ENCODE measurements around the gene KCNQ5.
A peak's percentile ranks its signal among the peaks of the same experiment; 100 is the strongest.

The KCNQ5 gene

DNA sequence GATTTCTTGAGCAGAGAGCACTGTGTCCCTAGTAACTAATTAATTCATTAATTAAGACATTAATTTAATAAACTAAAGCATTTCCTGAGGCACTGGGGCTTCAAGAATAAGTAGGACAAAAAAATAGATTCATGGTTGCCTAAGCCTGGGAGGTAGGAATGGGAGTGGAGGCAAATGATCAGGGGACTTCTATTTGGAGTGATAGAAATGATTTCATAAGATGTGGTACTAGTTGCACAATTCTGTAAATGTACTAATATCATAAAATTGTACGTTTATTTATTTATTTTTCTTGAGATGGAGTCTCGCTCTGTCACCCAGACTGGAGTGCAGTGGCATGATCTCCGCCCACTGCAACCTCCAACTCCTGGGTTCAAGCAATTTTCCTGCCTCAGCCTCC is 316.2 kb downstream of the KCNQ5 start:
- H3K4me3 Mint-ChIP-seq: no peak overlapping the region
- no peaks in the 10 kb centered on the region for H3K27me3 Mint-ChIP-seq
- no peaks in the 10 kb centered on the region for H3K9me3 Mint-ChIP-seq
- H3K36me3 Mint-ChIP-seq: peaks cover 4 to 6% of the 10 kb centered on the region in 2 donors
- H3K4me1 Mint-ChIP-seq: peaks cover 2 to 6% of the 10 kb centered on the region in 2 donors
- ATAC-seq (replicated peaks) (no peak), DNase-seq (no peak)
- H3K27ac Mint-ChIP-seq: no peak overlapping the region

DNA sequence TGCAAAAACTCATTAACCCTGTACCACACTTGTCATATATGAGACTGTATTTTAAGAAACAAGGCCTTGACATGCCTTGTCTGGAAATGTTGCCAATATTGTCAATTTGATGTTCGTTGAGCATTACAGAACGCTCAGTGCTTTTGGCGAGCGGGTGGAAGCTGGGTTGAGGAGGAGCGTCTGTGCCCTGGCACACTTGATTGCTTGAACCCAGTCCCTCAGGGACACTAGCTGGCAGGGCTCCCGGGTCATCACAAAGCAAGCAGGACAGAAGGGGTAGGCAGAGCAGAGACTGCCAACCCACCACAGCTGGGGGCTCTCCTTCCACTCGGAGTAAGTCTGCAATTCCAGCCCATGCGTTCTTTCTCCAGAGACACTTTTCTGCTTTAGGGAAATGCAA is 317.1 kb downstream of the KCNQ5 start:
- H3K36me3 Mint-ChIP-seq: peaks cover 4 to 6% of the 10 kb centered on the region in 2 donors
- H3K4me1 Mint-ChIP-seq: peaks cover 2 to 6% of the 10 kb centered on the region in 2 donors
- no peak for DNase-seq
- H3K27me3 Mint-ChIP-seq: no peaks in the 10 kb centered on the region
- no peaks in the 10 kb centered on the region for H3K9me3 Mint-ChIP-seq
- no peak for ATAC-seq (replicated peaks)
- H3K4me3 Mint-ChIP-seq: no peak overlapping the region
- no peak overlapping the region for H3K27ac Mint-ChIP-seq

DNA sequence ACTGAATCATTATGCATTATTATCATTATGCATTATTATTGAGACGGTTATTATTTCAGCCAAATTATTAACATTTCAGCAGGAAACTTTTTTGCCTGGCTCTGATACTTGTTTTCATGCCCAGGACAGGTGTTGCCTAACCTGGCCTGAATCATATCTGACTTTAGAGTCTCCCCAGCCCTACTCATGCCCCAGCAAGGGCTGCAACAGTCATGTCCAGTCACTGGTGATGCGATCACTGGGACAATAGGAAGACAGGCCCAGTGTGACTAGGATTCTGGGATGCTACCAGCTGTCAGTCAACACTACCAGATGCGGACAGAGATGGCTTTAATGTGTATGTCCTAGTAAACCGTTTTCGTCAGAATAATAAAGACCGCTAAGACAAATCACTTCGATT is 318.4 kb downstream of the KCNQ5 start:
- Mint-ChIP-seq H3K36me3 (peaks cover 4 to 6% of the 10 kb centered on the region in 2 donors), H3K27me3 (no peaks in the 10 kb centered on the region), H3K9me3 (no peaks in the 10 kb centered on the region), H3K4me3 (no peak overlapping the region), H3K27ac (no peak overlapping the region), H3K4me1 (peaks cover 0 to 6% of the 10 kb centered on the region in 2 donors)
- ATAC-seq (replicated peaks) (no peak), DNase-seq (no peak)

DNA sequence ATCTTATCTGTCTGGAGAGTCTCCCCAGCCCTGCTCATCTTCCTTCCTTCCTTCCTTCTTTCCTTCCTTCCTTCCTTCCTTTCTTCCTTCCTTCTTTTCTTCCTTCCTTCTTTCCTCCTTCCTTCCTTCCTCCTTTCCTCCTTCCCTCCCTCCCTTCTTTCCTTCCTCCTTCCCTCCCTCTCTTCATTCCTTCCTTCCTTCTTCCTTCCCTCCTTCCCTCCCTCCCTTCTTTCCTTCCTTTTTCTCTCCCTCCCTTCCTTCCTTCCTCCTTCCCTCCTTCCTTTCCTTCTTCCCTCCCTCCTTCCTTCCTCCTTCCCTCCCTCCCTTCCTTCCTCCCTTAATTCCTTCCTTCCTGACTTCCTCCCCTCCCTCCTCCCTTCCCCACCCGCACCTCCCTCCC is 319.4 kb downstream of the KCNQ5 start:
- no peak overlapping the region for H3K27ac Mint-ChIP-seq

DNA sequence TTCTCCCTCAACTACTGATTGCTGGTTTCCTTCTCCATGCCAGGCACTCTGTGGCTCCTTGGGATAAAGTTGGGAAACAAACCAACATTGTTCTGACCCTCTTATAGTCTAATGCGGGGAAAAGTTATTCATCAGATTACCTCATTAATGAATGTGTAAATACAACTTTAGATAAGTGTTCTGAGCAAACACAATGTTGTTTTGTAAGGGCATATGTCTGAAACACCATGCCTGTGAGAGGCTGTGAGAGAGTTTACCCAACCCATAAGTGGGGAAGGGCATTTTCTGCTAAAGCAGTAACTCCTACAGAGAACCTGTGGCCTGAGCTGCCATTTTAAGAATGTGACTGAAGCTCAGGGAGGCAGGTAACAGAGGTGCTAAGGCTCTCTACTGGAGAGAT is 319.9 kb downstream of the KCNQ5 start:
- H3K4me1 Mint-ChIP-seq: no peaks in the 10 kb centered on the region
- H3K27me3 Mint-ChIP-seq: no peaks in the 10 kb centered on the region
- H3K27ac Mint-ChIP-seq: no peak overlapping the region

More for the DNA sequence above, 319.4 kb downstream of the KCNQ5 start:
- H3K4me1 Mint-ChIP-seq: no peaks in the 10 kb centered on the region
- DNase-seq (no peak), ATAC-seq (replicated peaks) (no peak)
- no peaks in the 10 kb centered on the region for H3K9me3 Mint-ChIP-seq
- peaks cover 0 to 4% of the 10 kb centered on the region in 2 donors for H3K36me3 Mint-ChIP-seq
- no peak overlapping the region for H3K4me3 Mint-ChIP-seq
- no peaks in the 10 kb centered on the region for H3K27me3 Mint-ChIP-seq

DNA sequence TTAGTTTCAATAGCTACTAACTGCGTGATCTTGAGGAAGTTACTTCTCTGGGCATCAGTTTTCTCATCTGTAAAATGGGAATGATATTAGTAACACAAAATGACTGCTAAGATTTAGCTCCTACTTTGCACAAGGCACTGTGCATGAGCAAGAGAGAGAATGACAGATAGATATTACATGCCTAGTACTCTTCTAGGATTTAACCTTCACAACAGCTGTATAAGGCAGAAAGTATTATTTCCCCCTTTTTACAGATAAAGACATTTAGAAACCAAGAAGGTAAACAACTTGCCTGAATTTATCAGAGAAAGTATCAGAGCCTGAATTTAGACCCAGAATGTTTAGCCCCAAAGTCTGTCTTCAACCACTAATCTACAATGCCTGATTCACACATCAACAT is 321.8 kb downstream of the KCNQ5 start:
- H3K4me3 Mint-ChIP-seq: no peak overlapping the region
- DNase-seq (no peak), ATAC-seq (replicated peaks) (no peak)
- no peaks in the 10 kb centered on the region for H3K4me1 Mint-ChIP-seq
- no peak overlapping the region for H3K27ac Mint-ChIP-seq
- H3K9me3 Mint-ChIP-seq: no peaks in the 10 kb centered on the region
- H3K36me3 Mint-ChIP-seq: peaks cover 0 to 4% of the 10 kb centered on the region in 2 donors
- H3K27me3 Mint-ChIP-seq: no peaks in the 10 kb centered on the region

More for the DNA sequence above, 319.9 kb downstream of the KCNQ5 start:
- Mint-ChIP-seq H3K36me3 (peaks cover 0 to 4% of the 10 kb centered on the region in 2 donors), H3K9me3 (no peaks in the 10 kb centered on the region), H3K4me3 (no peak overlapping the region)
- DNase-seq (no peak), ATAC-seq (replicated peaks) (no peak)

DNA sequence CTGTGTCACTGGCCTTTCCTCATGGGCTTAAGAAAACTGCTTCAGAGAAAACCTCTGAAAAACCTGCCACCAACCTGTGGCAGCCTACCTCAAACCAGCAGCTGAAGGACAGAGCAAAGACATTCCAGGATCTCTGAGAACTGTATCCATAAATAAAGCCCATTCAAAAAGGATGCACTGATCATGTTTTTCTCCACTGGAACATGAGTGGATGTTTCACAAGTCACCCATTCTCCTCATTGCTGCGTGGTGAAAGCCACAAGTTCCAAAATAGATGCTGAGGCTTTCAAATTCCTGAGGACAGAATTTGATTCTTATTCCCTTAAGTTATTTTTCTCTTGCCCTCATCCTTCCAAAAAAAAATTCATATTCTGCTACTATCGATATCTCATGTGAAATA is 322.8 kb downstream of the KCNQ5 start:
- no peaks in the 10 kb centered on the region for H3K4me1 Mint-ChIP-seq
- H3K9me3 Mint-ChIP-seq: no peaks in the 10 kb centered on the region
- ATAC-seq (replicated peaks) (no peak), DNase-seq (no peak)
- no peak overlapping the region for H3K4me3 Mint-ChIP-seq
- no peaks in the 10 kb centered on the region for H3K36me3 Mint-ChIP-seq
- no peaks in the 10 kb centered on the region for H3K27me3 Mint-ChIP-seq
- no peak overlapping the region for H3K27ac Mint-ChIP-seq

DNA sequence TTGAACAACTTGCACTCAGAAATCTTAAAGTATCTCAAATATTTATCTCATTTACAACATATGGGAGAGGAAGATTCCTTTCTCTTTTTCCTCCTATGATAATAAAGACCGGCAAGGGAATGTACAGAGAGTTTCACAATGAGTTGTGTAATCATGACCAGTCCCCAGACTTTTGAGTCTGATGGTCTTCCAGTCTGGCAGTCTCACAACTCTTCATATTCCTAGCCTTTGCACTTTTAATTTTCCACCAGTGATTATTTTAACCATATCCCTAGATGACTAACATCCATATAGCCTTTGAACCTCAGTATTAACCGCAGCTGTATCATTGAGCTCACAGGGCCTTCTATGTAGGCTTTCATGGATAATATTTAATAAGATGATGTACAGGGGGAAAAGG is 324.9 kb downstream of the KCNQ5 start:
- H3K27me3 Mint-ChIP-seq: no peaks in the 10 kb centered on the region

DNA sequence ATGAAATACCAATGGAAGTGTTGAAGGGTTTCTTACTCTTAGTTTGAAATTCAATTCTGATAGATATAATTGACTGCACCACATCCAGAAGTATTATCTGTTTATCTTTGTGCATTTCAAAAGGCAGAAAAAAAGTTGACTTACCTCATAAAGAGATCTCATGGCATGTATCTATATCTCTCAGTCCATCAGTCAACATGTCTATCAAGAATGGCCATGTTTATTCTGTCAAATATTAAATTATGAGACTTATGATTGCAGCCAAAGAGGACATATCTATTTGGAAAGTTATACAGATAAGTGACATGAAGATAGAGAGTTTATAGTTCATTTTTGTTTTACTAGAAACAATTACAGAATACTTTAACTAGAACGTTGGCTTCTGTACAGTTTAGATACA is 325.7 kb downstream of the KCNQ5 start:
- no peak for DNase-seq
- no peak overlapping the region for H3K4me3 Mint-ChIP-seq
- no peak overlapping the region for H3K27ac Mint-ChIP-seq
- no peak for ATAC-seq (replicated peaks)
- peaks cover 0 to 2% of the 10 kb centered on the region in 2 donors for H3K4me1 Mint-ChIP-seq
- H3K36me3 Mint-ChIP-seq: peaks cover 0 to 3% of the 10 kb centered on the region in 2 donors
- peaks cover 0 to 1% of the 10 kb centered on the region in 2 donors for H3K9me3 Mint-ChIP-seq
- H3K27me3 Mint-ChIP-seq: no peaks in the 10 kb centered on the region

More for the DNA sequence above, 324.9 kb downstream of the KCNQ5 start:
- peaks cover 0 to 2% of the 10 kb centered on the region in 2 donors for H3K4me1 Mint-ChIP-seq
- no peak overlapping the region for H3K4me3 Mint-ChIP-seq
- no peak overlapping the region for H3K27ac Mint-ChIP-seq
- ATAC-seq (replicated peaks) (no peak), DNase-seq (no peak)
- H3K9me3 Mint-ChIP-seq: peaks cover 0 to 1% of the 10 kb centered on the region in 2 donors
- H3K36me3 Mint-ChIP-seq: peaks cover 0 to 3% of the 10 kb centered on the region in 2 donors

DNA sequence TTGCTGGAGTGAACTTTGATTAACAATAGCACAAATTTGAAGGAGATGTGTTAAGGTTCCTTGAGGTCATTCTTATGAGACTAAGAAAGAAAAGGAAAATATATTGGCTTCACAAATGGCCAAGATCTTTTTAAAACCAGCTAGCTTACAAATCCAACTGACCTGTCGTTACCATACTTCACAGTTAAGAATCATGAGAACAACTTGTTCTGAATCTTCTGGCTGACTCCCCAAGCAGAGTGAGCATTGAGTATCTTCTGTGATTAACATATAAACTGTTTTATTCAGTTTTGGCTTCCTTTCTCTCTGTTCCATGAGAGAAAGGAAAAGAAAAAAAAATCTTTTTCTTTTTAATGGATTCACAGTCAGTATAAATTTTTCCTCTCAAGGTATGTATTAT is 326.3 kb downstream of the KCNQ5 start:
- no peak overlapping the region for H3K27ac Mint-ChIP-seq
- DNase-seq: no peak
- H3K27me3 Mint-ChIP-seq: no peaks in the 10 kb centered on the region
- peaks cover 0 to 1% of the 10 kb centered on the region in 2 donors for H3K9me3 Mint-ChIP-seq
- ATAC-seq (replicated peaks): no peak
- no peak overlapping the region for H3K4me3 Mint-ChIP-seq
- H3K4me1 Mint-ChIP-seq: peaks cover 0 to 2% of the 10 kb centered on the region in 2 donors
- peaks cover 0 to 3% of the 10 kb centered on the region in 2 donors for H3K36me3 Mint-ChIP-seq

DNA sequence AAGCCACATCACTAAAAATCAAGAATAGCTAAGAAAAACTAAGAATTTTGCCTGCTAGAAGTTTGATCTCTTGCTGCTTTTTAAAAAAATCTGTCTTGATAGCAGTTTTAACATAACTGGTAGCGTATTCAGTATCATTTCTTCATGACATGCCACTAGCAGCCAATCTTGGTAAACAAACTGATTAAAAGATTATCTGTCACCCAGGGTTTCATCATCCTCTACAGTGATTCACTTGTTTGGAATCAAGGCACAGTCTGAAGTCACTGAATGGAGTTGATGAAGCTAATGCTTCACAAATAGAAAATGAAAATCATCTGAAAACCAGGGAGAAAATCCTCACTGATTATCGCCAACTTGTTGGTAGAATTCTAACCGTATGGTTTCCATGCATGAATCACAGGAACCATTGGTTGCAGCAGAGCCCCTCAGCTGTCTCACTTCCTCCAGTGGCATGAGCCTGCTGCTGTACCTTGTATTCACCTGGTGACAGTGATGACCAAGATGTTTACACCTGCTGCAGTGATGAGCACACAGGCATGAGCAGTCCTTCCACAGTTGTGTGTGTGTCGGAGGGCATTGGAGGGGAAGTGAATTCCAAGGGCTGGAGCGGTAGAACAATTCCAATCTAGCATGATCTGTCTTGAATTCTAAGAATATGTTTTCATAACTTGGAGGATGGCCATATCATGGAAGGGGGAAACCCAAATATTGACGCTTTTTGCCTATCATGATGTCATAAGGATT is 328.4 kb downstream of the KCNQ5 start:
- Mint-ChIP-seq H3K9me3 (peaks cover 0 to 1% of the 10 kb centered on the region in 2 donors), H3K36me3 (peaks cover 0 to 3% of the 10 kb centered on the region in 2 donors), H3K4me3 (no peak overlapping the region), H3K4me1 (peaks cover 0 to 6% of the 10 kb centered on the region in 2 donors), H3K27me3 (no peaks in the 10 kb centered on the region), H3K27ac (no peak overlapping the region)
- ATAC-seq (replicated peaks) (peak; percentile 43 to 46), DNase-seq (no peak)

DNA sequence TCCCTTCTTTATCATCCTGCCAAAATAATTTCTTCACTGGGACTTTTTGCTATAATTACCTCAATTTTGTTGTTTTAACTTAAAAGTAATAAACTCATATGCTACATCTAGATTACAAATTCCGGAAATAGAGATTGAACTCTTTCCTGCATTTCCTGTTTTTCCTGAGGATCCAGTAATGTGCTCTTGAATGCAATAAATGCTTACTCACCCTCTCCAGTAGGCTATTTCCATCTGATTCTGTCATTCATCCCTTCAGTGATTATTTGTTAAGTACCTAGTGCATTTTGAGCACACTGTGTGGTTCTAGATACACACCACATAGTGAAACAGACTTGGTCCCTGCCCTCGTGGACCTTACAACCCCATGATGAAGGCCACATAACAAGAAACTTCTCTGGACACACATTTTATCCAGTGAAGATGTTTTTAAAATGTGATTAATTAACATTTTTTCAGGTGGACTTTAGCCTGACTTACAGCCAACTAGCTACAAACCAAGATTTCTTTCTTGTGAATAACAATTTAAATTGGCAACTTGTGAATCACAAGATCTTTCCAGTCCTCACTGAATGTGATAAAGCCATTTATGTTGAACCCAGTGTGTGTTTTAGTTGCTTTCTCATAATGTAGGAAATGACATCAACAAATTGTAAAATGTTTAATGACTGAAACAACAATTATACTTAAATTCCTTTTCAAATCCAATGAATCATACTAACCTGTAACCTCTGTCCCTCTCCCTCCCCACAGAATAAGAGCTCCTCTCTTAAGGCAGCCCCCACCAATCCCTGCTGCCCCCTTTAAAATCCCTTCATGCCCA is 331.2 kb downstream of the KCNQ5 start:
- Mint-ChIP-seq H3K27me3 (no peaks in the 10 kb centered on the region), H3K4me3 (no peak overlapping the region), H3K36me3 (peaks cover 0 to 3% of the 10 kb centered on the region in 2 donors), H3K9me3 (peaks cover 0 to 1% of the 10 kb centered on the region in 2 donors), H3K27ac (no peak overlapping the region), H3K4me1 (peaks cover 8 to 10% of the 10 kb centered on the region in 2 donors)
- ATAC-seq (replicated peaks) (no peak), DNase-seq (no peak)

DNA sequence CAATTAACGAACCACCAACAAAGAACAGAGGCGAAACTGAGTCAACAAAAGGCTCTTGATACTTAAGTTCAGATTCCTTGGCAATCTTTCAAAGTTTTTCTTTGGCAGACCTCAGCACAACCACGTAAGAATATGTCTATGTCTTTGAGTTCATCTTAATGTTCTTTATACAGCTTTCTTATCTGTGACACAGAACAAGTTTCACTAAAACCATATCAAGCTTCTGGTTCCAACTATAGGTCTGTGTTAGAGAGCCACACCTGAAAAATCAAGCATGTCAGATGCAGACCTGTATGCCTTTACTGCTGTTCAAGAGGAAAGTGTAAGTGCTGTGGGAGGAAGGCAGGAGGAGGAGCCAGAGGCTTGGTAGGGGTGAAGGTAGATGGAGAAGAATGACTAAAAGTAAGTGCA is 332.1 kb downstream of the KCNQ5 start:
- peaks cover 0 to 3% of the 10 kb centered on the region in 2 donors for H3K36me3 Mint-ChIP-seq
- H3K9me3 Mint-ChIP-seq: peaks cover 0 to 1% of the 10 kb centered on the region in 2 donors
- peak overlapping the region; percentile 66 for H3K27ac Mint-ChIP-seq
- no peak overlapping the region for H3K4me3 Mint-ChIP-seq
- H3K4me1 Mint-ChIP-seq: peaks cover 8 to 10% of the 10 kb centered on the region in 2 donors
- no peaks in the 10 kb centered on the region for H3K27me3 Mint-ChIP-seq
- DNase-seq (no peak), ATAC-seq (replicated peaks) (no peak)

DNA sequence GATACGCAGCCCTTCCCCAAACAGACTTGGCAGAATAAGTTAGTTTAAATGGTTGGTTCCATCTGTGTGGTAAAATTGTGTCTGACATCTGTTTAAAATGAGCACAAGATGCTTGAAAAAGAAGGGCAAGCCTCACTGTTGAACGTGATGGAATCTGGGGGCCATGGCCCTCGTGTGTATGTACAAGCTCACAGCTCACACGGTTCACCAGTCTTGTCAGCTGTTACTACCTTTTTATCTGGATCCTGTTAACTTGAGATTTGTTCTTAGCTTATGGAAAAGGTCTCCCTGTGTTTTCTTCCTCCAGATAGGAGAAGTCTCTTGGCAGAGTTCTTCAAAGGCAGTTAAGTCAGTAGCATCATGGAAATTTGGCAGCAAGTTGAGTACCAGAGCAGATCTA is 332.9 kb downstream of the KCNQ5 start:
- H3K4me1 Mint-ChIP-seq: peaks cover 8 to 10% of the 10 kb centered on the region in 2 donors
- H3K36me3 Mint-ChIP-seq: peaks cover 0 to 3% of the 10 kb centered on the region in 2 donors
- no peak for ATAC-seq (replicated peaks)
- no peak overlapping the region for H3K4me3 Mint-ChIP-seq
- peaks cover 0 to 1% of the 10 kb centered on the region in 2 donors for H3K9me3 Mint-ChIP-seq
- H3K27me3 Mint-ChIP-seq: no peaks in the 10 kb centered on the region
- no peak overlapping the region for H3K27ac Mint-ChIP-seq
- DNase-seq: no peak

All from stimulated activated naive B cell treated with anti-CD40 and anti-IgM and Interleukin-4, amounts not matched to agents 10 μg/mL and 1 μg/mL and 100 μg/mL, for 72 hours (primary cell).